ENCODE data around the gene SLC24A4.

DNA sequence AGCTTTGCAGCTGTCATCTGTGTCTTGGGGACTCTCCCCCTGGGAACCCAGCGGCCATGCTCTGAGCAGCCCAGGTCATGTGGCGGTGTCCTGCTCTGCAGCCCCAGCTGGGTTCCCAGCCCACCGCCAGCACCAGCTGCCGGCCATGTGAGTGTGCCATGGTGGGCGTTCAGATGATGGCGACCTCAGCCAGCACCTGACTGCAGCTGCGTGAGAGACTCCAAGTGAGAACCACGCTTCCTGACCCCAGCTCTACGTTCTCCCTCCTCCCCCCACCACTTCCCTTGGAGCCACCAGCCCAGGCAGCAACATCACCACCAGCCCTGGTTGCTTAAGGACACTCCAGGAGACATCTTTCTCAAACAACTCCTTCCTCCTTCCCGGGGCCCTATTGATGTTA, 68.8 kb downstream of the SLC24A4 start:
- TF ChIP-seq, protein P1, sequence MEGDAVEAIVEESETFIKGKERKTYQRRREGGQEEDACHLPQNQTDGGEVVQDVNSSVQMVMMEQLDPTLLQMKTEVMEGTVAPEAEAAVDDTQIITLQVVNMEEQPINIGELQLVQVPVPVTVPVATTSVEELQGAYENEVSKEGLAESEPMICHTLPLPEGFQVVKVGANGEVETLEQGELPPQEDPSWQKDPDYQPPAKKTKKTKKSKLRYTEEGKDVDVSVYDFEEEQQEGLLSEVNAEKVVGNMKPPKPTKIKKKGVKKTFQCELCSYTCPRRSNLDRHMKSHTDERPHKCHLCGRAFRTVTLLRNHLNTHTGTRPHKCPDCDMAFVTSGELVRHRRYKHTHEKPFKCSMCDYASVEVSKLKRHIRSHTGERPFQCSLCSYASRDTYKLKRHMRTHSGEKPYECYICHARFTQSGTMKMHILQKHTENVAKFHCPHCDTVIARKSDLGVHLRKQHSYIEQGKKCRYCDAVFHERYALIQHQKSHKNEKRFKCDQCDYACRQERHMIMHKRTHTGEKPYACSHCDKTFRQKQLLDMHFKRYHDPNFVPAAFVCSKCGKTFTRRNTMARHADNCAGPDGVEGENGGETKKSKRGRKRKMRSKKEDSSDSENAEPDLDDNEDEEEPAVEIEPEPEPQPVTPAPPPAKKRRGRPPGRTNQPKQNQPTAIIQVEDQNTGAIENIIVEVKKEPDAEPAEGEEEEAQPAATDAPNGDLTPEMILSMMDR (IDR thresholded peaks at IDR 0.05), result no peak
- TF ChIP-seq POLR2A (IDR thresholded peaks at IDR 0.05), result no peak

Measured in testis (tissue), 2 donors.